ENCODE data around the gene OTOP3.
A peak's percentile ranks its signal among the peaks of the same experiment; 100 is the strongest.
"Not testable (repeated sequence)": the region's sequence is repeated elsewhere in the genome, so short reads cannot be mapped to it uniquely, and the experiment has no call there.

OTOP3 gene

DNA sequence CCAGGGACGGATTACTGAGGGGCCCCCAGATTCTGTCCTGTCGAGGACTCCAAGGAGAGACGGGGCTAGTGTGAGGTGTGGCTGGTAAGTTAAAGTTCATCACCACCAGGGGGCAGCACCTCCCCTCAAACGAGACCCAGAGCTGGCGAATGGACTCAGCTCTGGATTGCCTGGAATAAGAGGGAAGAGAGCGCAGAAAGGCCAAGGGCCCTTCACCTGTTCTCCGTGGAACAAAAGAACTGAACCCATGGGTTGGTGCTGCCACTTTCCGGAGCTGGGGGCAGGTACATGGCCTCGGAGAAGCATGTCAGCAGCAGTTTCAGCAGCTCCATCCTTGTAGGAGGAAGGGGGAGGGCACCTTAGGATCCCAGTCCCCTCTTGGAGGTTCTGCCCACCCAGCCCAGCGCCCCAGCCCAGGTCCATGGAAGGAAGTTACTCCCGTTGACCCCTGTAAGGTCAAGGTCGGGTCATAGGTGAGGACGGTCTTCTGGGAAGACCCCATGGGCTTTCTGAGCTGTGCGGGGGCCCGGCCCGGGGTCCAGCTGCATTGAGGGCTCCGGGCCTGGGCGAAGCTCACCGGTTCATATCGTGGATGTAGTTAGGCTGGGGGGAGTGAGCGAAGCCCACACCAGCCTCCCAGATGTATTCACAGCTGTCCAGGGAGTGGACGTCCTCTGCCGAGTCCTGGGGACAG, 26.1 kb downstream of the OTOP3 start:
- Mint-ChIP-seq H3K36me3 (no peaks in the 10 kb centered on the region), H3K27ac (no peak overlapping the region), H3K4me3 (no peak overlapping the region), H3K9me3 (no peaks in the 10 kb centered on the region), H3K4me1 (peaks cover 9% of the 10 kb centered on the region)
- DNase-seq (ENCODE audit: low spot score in 2 of 2) = peak; percentile 80 to 91
- ATAC-seq = peak; percentile 74

DNA sequence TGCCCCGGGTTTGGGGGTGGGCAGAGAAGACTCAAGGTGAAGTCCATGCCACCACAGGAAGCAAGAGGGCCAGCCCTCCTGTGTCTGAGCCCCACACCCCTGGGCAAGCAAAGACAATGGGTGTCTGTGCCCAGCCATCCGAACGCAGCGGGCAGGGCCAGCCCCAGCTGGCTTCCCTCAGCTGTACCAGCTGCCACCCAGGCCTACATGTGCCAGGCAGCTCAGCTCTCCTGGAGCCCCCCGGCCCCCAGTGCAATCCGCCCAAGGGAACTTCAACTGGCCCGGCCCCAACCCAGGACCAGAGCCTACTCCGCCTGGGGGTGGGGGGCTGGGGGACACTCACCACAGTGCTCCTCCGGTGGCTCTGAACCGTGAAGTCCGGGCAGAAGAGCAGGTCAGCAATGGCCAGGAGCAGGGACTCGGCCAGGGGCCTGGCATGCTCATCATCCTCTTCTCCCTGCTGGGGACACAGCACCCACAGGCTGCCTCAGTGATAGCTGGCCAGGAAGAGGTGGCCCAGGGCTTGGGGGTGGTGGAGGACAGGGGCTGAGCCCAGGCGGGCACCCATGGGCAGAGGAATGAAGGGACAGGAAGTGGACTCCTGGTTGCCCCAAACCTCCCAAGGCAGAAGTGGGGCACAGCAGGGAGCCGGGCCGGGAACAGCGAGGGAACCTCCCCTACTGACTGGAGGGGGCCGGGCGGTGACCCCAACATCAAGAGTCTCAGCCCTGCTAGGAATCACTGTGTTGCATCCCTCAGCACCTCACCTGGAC, 27.1 kb downstream of the OTOP3 start:
- Mint-ChIP-seq H3K4me3 (no peak overlapping the region), H3K4me1 (peaks cover 9% of the 10 kb centered on the region), H3K27ac (no peak overlapping the region), H3K36me3 (no peaks in the 10 kb centered on the region), H3K9me3 (no peaks in the 10 kb centered on the region)
- DNase-seq (ENCODE audit: low spot score in 2 of 2) (no peak), ATAC-seq (no peak)

DNA sequence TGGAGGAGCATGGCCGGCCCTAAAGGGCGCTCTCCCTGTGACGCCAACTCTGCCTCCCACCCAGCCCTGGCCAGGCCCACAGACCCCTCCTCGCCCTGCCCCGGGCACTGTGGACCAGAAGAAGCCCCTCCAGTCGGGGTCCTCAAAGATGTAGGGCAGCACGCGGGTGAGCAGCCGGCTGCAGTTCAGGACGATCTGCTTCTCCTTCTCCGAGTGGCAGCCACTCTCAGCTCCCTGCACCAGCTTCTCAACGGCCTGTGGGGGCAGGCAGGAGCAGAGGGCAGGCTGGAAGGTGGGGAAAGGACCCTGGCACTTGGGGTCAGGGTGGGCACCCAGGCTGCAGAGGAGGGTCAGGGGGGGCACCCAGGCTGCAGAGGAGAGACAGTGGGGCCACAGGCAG, 28.0 kb downstream of the OTOP3 start:
- ATAC-seq = no peak
- H3K4me3 Mint-ChIP-seq = no peak overlapping the region
- peaks cover 5% of the 10 kb centered on the region for H3K4me1 Mint-ChIP-seq
- no peak overlapping the region for H3K27ac Mint-ChIP-seq
- DNase-seq (ENCODE audit: low spot score in 2 of 2) = no peak
- H3K36me3 Mint-ChIP-seq = no peaks in the 10 kb centered on the region
- no peaks in the 10 kb centered on the region for H3K9me3 Mint-ChIP-seq

DNA sequence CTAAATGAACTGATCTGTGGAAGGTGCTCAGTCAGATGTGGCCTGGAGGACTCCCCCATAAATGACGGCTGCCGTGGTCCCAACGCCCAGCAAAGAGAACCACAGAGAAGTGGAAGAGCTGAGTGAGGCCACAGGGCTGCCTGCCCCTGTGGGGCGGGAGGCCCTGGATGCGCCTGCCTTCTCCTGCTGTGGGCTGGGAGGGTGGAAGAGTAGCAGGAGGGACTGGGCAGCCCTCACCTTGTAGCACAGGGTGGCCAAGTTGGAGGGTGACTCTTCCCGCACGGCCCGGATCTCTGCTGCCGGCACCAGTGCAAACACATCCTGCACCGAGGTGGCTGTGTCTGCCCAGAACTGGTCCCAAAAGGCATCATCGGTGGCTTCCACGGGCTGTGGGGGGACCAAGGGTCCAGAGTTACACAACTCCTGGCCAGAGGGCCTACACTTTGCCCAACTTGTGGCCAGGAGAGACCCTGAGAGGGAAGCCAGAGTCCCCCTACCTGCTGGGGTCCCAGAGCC, 28.6 kb downstream of the OTOP3 start:
- Mint-ChIP-seq H3K4me3 (no peak overlapping the region), H3K9me3 (no peaks in the 10 kb centered on the region), H3K4me1 (peaks cover 5% of the 10 kb centered on the region), H3K36me3 (no peaks in the 10 kb centered on the region), H3K27ac (no peak overlapping the region)
- DNase-seq (ENCODE audit: low spot score in 2 of 2) = no peak
- ATAC-seq = no peak

DNA sequence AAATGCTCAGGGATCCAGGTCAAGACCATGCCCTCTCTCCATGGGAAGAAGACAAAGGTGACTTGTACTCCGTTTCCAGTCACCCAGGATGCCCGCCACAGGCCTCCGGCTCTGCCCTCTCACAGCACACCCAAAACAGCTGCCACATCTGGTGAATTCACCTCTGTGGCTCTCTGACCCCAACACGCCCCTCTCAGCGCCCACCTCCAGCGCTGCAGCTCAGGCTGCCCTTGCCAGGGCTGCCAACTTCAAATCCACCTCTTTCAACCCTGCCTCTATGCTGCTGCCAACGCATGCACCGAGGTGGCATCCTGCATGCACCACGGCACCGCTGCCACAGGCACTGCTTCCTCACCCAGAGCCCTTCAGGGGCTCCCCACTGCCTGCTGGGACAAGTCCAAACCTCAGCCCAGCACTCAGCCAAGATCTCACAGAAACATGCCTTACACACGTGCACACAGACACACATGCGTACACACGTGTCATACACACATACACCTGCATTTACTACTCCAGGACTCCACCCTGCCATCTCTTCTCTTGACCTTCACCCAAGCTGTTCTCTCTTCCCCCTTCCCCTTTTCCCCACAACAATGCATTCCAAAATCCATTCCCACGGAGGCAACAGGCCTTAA, 29.4 kb downstream of the OTOP3 start:
- no peak overlapping the region for H3K4me3 Mint-ChIP-seq
- H3K4me1 Mint-ChIP-seq = peaks cover 5% of the 10 kb centered on the region
- no peaks in the 10 kb centered on the region for H3K9me3 Mint-ChIP-seq
- ATAC-seq (no peak), DNase-seq (ENCODE audit: low spot score in 2 of 2) (no peak)
- H3K36me3 Mint-ChIP-seq = no peaks in the 10 kb centered on the region
- H3K27ac Mint-ChIP-seq = peak overlapping the region; percentile 27

DNA sequence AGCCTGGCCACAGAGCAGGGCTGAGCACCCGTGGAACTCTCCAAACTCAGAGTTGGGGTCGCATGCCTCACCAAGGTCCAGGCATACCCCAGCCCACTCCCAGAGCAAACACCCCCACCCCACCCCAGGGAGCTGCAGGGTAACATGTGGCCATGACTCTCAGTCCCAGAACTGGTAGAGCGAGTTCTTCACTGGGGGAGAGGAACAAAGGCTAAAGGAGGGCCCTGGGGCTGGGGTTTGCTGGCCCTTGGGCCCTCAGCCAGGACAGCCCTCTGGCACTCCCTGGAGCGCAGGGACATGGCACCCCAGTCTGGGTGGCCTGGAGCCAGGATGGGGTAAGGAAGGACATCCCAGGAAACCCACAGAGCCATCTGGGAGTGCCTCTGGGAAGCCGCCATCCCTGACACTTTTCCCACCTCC, 32.7 kb downstream of the OTOP3 start:
- Mint-ChIP-seq H3K4me3 (no peak overlapping the region), H3K36me3 (peaks cover 6% of the 10 kb centered on the region), H3K27ac (no peak overlapping the region), H3K4me1 (peaks cover 13% of the 10 kb centered on the region), H3K9me3 (no peaks in the 10 kb centered on the region)
- ATAC-seq (no peak), DNase-seq (ENCODE audit: low spot score in 2 of 2) (no peak)

DNA sequence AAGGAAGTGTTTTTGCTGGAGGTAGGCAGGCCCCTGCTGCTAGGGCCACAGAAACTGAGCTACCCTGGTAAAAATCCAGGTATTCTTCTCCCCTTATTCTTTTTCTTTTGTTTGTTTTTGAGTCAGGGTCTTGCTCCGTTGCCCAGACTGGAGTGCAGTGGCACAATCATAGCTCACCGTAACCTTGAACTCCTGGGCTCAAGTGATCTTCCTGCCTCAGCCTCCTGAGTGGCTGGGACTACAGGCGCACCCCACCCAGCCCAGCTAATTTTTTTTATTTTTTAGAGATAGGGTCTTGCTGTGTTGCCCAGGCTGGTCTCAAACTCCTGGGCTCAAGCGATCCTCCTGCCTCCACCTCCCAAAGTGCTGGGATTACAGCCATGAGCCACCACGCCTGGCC, 33.8 kb downstream of the OTOP3 start:
- ATAC-seq; H3K9me3 Mint-ChIP-seq; H3K27ac Mint-ChIP-seq; H3K36me3 Mint-ChIP-seq; DNase-seq (ENCODE audit: low spot score in 2 of 2); H3K4me3 Mint-ChIP-seq: not testable (repeated sequence)
- peaks cover 13% of the 10 kb centered on the region for H3K4me1 Mint-ChIP-seq

DNA sequence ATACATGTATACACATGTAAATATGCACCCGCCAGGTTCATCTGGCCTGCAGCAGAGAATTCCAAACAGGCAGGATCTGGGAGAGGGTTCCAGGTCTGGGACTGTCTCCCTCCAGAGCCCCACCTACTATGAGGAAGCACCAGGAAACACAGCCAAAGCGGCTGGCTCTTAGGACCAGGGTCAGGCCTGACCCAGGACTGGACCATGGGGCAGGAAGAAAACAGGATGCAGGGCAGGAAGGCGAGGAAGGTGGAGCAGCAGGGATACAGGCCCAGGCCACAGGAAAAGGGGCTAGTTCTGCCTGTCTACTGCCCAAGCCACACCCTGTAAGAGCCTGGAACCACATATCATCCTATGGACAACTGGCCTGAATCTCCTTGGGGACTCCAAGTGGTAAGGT, 34.7 kb downstream of the OTOP3 start:
- no peak overlapping the region for H3K4me3 Mint-ChIP-seq

DNA sequence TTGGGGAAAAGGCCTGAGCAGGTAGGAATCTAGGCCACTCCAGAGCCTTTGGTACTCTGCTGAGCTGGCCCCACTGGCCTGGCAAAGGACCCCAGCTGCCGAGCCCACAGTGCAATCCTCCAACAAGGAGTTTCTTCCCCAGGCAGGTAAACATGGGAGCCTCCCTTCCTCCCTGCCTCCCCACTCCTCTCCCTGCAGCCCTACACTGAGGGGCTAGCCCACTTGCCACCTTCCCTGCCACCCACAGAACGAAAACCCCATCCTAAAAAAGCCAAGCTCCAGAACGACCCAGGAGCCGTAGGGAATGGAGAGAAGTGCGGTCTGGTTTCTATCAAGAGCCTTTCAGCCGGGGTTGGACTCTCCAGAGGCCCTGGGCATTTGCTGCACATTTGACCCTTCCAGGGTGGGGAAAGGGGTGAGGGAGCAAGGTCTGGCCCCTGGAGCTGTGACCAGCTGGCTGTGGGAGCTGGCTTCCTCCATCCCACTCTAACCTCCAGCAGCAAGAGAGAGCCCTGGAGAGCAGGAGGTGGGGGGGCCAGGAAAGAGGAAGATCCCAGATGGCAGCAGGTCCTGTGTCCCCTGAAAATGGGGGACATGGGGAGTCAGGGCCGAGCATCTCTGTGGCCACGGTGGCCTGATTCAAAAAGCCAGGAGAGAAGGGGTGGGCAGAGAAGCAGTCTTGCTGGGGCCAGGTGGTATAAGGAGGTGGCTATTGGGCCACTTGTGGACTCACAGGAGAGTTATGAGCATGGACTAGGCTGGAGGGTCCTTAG, 35.6 kb downstream of the OTOP3 start:
- Mint-ChIP-seq H3K4me1 (peaks cover 13% of the 10 kb centered on the region), H3K4me3 (peak overlapping the region; percentile 89), H3K9me3 (no peaks in the 10 kb centered on the region), H3K27ac (no peak overlapping the region), H3K36me3 (peaks cover 6% of the 10 kb centered on the region)
- DNase-seq (ENCODE audit: low spot score in 2 of 2) (no peak), ATAC-seq (no peak)

More for the DNA sequence above, 34.7 kb downstream of the OTOP3 start:
- DNase-seq (ENCODE audit: low spot score in 2 of 2) (no peak), ATAC-seq (no peak)
- Mint-ChIP-seq H3K9me3 (no peaks in the 10 kb centered on the region), H3K36me3 (peaks cover 6% of the 10 kb centered on the region), H3K4me1 (peaks cover 13% of the 10 kb centered on the region), H3K27ac (no peak overlapping the region)

DNA sequence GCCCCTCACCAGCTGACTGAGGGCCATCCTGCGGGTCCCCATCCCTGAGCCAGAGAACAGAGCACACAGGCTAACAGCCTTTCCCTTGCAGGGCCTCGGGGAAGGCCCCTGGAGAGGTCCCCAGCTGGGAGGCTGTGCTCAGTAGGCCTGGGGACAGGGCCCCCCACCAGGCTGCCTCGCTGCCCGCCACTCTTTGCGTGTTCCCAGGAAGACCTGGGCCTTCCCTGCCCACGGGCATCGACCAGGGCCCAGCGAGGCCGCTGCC, 36.1 kb downstream of the OTOP3 start:
- no peak overlapping the region for H3K27ac Mint-ChIP-seq
- no peak for DNase-seq (ENCODE audit: low spot score in 2 of 2)
- H3K36me3 Mint-ChIP-seq = peaks cover 6% of the 10 kb centered on the region
- H3K9me3 Mint-ChIP-seq = no peaks in the 10 kb centered on the region
- H3K4me1 Mint-ChIP-seq = peaks cover 13% of the 10 kb centered on the region
- peak overlapping the region; percentile 89 for H3K4me3 Mint-ChIP-seq
- ATAC-seq = no peak

DNA sequence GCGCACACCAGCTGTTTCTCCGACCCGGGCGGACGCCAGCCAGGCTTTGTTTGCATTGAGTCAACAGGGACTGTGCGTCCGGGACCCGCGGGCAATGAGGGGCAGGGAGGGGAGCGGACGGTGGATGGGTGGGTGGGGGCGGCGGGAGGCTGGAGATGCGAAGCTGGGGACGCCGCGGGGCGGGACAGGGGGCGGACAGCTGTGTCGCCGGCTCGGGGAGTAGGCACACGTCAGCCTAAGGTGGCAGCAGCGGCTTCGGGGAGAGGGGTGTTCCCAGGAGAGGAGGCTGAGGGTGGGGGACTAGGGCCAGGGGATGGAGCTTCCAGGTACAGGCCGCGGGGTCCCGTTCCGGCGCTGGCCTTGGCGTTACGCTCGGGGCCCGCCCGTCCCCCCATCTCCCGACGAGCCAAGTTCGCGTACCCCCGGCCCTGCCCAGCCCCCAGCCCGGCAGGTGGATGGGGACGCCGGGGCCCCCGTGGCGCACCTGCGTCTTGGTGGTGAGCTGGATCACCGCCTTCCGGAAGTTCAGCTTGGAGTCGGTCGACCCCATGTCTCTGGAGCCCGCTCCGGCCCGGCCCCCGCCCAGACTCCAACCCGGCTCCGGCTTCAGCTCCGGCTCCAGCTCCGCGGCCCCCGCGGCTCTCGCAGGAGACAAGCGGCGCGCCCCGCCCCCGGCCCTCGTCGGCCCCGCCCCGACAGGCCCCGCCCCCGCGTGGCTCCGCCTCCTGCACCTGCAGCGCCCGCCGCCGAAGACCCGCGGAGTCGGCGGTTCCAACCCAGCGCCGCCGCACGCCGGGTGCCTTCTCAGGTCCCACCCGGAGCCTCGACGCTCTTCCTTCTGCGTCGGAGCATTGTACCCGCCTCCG, 36.6 kb downstream of the OTOP3 start, which contains the start of gene HID1:
HID1 (minus strand) TSS at position 653 of the 866 bp plus-strand sequence; CDS start at position 550, 103 bp downstream.
- H3K27ac Mint-ChIP-seq = no peak within 1 kb of the TSS
- H3K4me1 Mint-ChIP-seq = peaks cover 13% of the 10 kb centered on the region
- DNase-seq (ENCODE audit: low spot score in 2 of 2) (peak; percentile 59 to 76), ATAC-seq (peak; percentile 84)
- H3K36me3 Mint-ChIP-seq = peaks cover 6% of the 10 kb centered on the region
- peak within 1 kb of the TSS; percentile 89 for H3K4me3 Mint-ChIP-seq
- H3K9me3 Mint-ChIP-seq = no peaks in the 10 kb centered on the region

DNA sequence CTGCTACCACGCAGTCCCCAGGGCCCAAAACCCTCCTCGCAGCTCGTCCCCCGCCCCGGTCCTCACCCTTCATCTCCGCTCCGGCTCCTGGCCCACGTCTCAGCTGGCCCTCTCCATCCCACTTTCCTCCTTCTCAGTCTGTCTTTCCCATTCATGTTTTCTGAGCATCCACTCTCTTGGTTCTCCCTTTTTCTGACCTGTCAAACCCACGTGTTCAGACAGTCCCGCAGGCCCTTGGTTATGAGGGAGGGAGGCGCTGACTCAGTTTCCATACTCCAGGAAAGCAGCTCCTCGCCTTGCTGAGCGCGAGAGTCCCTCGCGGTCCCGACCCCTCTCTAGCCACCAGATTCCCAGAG, 37.3 kb downstream of the OTOP3 start:
- peaks cover 6% of the 10 kb centered on the region for H3K36me3 Mint-ChIP-seq
- no peaks in the 10 kb centered on the region for H3K9me3 Mint-ChIP-seq
- ATAC-seq = no peak
- H3K4me1 Mint-ChIP-seq = peaks cover 13% of the 10 kb centered on the region
- peak overlapping the region; percentile 89 for H3K4me3 Mint-ChIP-seq
- no peak overlapping the region for H3K27ac Mint-ChIP-seq
- no peak for DNase-seq (ENCODE audit: low spot score in 2 of 2)

DNA sequence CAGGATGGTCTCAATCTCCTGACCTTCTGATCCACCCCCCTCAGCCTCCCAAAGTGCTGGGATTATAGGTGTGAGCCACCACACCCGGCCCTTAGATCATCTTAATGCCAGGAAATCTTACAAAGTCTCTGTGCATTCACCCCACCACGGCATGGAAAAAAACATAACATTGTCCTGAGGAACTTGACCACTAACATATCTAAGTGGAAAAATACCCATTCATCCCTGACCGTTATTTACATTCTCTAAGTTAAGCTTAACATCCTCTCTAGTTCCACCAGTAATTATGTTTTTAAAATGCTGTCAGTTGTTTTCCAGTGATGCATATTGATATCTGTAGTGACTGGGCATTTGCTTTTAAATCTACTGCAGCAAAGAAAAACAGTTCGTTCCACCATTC, 40.2 kb downstream of the OTOP3 start:
- Mint-ChIP-seq H3K27ac (no peak overlapping the region), H3K9me3 (no peaks in the 10 kb centered on the region), H3K4me3 (no peak overlapping the region), H3K4me1 (peaks cover 21% of the 10 kb centered on the region), H3K36me3 (peaks cover 6% of the 10 kb centered on the region)
- ATAC-seq (no peak), DNase-seq (ENCODE audit: low spot score in 2 of 2) (no peak)

DNA sequence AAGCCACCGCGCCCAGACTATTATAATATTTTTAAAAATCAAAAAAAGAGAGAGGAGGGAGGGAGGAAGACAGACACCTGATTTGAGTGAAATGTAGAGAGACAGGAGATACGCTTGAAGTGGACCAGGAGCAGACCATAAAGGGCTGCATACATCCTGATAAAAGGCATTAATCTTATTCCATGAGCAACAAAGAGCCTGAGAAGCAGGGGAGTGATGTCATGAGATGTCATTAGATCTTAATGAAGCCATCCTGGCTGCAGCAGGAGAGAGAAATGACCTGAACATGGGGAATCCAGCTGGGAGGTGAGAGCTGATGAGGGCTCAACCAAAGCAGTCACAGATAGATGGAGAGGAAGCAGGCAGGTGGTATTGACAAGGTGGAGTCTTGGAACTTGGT, 42.1 kb downstream of the OTOP3 start:
- ATAC-seq (no peak), DNase-seq (ENCODE audit: low spot score in 2 of 2) (no peak)
- Mint-ChIP-seq H3K36me3 (peaks cover 9% of the 10 kb centered on the region), H3K27ac (no peak overlapping the region), H3K9me3 (no peaks in the 10 kb centered on the region), H3K4me1 (peaks cover 24% of the 10 kb centered on the region), H3K4me3 (no peak overlapping the region)
